OCI-LY7 (cell line): ENCODE measurements around the gene ZSCAN5B.

Experiments used
- CTCF ChIP-seq: fragments of 200-600 bp; sonication (generic); conservative IDR thresholded peaks from 2 replicates; pipeline ENCODE4 v1.5.1; 2014; ENCODE audit warnings: mild to moderate bottlenecking, antibody characterized with exemption, low read length, moderate library complexity, mixed read lengths
- EZH2phosphoT487 ChIP-seq: fragments of 200-600 bp; sonication (generic); IDR thresholded peaks from 2 replicates; pipeline ENCODE4 v1.6.1; 2018; ENCODE audit warnings: low read depth, borderline replicate concordance, mild to moderate bottlenecking, mixed run types, antibody characterized with exemption, low read length, moderate library complexity, mixed read lengths

GRCh38 chr19:56245121-56245740 is 47.6 kb upstream of the ZSCAN5B start:
- TF ChIP-seq CTCF, result no peak
- no peak for TF ChIP-seq EZH2phosphoT487
